Measurements from ENCODE around the gene ZNF516. TPM values are rescaled to one million over a fixed set of nuclear protein-coding genes. Genes with fewer than 3 reads are reported as not detected.

Gene ZNF516
- total and polyA plus RNA-seq, 4 donors, result 2.5 to 12.2 (median 7.6) TPM

DNA sequence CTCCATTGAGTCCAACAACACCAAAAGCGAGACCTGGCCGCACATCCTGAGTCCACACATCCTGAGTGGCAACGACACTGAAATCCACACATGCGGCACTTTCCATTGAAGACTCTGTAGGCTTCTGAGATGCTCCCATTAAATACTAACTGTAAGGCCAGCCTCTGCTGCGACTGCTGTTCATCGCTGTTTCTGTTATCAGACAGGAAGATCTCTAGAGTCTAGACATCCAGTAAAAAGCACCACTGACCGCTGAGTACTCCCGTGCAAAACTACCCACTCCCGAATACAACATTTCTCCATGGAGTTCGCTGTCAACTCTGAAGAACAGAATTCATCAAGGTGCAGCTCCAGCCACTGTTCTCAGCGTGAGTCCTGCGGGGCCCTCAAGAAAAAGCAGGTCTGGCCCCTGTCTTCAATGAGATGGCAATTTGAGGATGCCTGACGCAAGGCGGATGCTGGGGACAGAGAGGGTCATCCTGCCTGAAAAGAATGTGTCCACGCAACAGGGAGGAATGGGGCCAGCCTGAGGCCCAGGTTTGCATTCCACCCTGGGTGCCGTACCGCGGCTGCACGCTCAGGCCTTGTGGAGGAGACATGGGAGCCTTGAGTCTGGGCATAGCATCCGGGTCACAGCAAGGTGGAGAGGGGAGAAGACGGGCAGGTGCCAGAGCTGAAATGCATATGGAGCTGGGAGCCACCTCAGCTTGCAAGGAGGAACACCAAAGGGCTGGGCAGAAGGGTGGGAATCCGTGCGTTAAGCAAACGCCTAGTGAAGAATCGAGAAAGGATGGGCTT lies 61.9 kb downstream of the ZNF516 start:
- TF ChIP-seq HNF4A (conservative IDR thresholded peaks at IDR 0.05), result no peak
- no peak for TF ChIP-seq ZBTB33 (IDR thresholded peaks at IDR 0.05)
- TF ChIP-seq EGR1 (IDR thresholded peaks at IDR 0.05; ENCODE audit: low read depth in 2 of 2), result no peak
- TF ChIP-seq HNF4G (IDR thresholded peaks at IDR 0.05), result no peak
- no peak for TF ChIP-seq NR2F2 (IDR thresholded peaks at IDR 0.05)
- no peak for TF ChIP-seq YY1 (IDR thresholded peaks at IDR 0.05)
- no peak for TF ChIP-seq RXRA (IDR thresholded peaks at IDR 0.05)
- TF ChIP-seq, protein P1, sequence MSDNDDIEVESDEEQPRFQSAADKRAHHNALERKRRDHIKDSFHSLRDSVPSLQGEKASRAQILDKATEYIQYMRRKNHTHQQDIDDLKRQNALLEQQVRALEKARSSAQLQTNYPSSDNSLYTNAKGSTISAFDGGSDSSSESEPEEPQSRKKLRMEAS (IDR thresholded peaks at IDR 0.05), result no peak
- TF ChIP-seq, protein P2, sequence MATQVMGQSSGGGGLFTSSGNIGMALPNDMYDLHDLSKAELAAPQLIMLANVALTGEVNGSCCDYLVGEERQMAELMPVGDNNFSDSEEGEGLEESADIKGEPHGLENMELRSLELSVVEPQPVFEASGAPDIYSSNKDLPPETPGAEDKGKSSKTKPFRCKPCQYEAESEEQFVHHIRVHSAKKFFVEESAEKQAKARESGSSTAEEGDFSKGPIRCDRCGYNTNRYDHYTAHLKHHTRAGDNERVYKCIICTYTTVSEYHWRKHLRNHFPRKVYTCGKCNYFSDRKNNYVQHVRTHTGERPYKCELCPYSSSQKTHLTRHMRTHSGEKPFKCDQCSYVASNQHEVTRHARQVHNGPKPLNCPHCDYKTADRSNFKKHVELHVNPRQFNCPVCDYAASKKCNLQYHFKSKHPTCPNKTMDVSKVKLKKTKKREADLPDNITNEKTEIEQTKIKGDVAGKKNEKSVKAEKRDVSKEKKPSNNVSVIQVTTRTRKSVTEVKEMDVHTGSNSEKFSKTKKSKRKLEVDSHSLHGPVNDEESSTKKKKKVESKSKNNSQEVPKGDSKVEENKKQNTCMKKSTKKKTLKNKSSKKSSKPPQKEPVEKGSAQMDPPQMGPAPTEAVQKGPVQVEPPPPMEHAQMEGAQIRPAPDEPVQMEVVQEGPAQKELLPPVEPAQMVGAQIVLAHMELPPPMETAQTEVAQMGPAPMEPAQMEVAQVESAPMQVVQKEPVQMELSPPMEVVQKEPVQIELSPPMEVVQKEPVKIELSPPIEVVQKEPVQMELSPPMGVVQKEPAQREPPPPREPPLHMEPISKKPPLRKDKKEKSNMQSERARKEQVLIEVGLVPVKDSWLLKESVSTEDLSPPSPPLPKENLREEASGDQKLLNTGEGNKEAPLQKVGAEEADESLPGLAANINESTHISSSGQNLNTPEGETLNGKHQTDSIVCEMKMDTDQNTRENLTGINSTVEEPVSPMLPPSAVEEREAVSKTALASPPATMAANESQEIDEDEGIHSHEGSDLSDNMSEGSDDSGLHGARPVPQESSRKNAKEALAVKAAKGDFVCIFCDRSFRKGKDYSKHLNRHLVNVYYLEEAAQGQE (IDR thresholded peaks at IDR 0.05), result no peak
- no peak for TF ChIP-seq GABPA (IDR thresholded peaks at IDR 0.05 in 1 of 2, conservative IDR thresholded peaks at IDR 0.05 in 1 of 2)
- TF ChIP-seq RAD21 (IDR thresholded peaks at IDR 0.05), result no peak
- no peak for TF ChIP-seq TAF1 (conservative IDR thresholded peaks at IDR 0.05)
- no peak for TF ChIP-seq JUND (IDR thresholded peaks at IDR 0.05)
- TF ChIP-seq ATF3 (IDR thresholded peaks at IDR 0.05), result no peak
- TF ChIP-seq CTCF (IDR thresholded peaks at IDR 0.05; ENCODE audit: low read depth, low read length, missing input control), result no peak
- TF ChIP-seq FOXA2 (IDR thresholded peaks at IDR 0.05), result no peak
- no peak for TF ChIP-seq SP1 (IDR thresholded peaks at IDR 0.05)
- no peak for TF ChIP-seq FOXA1 (IDR thresholded peaks at IDR 0.05)
- Histone ChIP-seq H3K27ac (ENCODE audit: low read depth in 1 of 2, low read length in 2 of 2) (no peak overlapping the region), H3K27me3 (ENCODE audit: control insufficient read depth in 4 of 4, insufficient read depth in 4 of 4, low read length in 3 of 4) (no peaks in the 10 kb centered on the region), H3K4me1 (ENCODE audit: control insufficient read depth in 4 of 4, insufficient read depth in 4 of 4, low read length in 3 of 4) (no peaks in the 10 kb centered on the region), H3K4me3 (ENCODE audit: low read depth in 1 of 3, low read length in 3 of 3) (no peak overlapping the region), H3K36me3 (ENCODE audit: control insufficient read depth in 4 of 4, insufficient read depth in 3 of 4, low read depth in 1 of 4, low read length in 3 of 4) (peaks cover 0 to 12% (median 9%) of the 10 kb centered on the region in 4 donors), H3K9me3 (ENCODE audit: control insufficient read depth in 4 of 4, low read length in 3 of 4) (no peaks in the 10 kb centered on the region), H3K9ac (ENCODE audit: low read depth in 1 of 2, low read length in 2 of 2) (no peak overlapping the region)
- DNase-seq (ENCODE audit: low spot score), result no peak
- 97% methylated on average over 25 of the region's 25 CpGs for WGBS

Data from liver (tissue), 9 donors.